ENCODE measurements around the gene CLK2.
"Not testable (repeated sequence)": the region's sequence is repeated elsewhere in the genome, so short reads cannot be mapped to it uniquely, and the experiment has no call there.

Gene CLK2

DNA sequence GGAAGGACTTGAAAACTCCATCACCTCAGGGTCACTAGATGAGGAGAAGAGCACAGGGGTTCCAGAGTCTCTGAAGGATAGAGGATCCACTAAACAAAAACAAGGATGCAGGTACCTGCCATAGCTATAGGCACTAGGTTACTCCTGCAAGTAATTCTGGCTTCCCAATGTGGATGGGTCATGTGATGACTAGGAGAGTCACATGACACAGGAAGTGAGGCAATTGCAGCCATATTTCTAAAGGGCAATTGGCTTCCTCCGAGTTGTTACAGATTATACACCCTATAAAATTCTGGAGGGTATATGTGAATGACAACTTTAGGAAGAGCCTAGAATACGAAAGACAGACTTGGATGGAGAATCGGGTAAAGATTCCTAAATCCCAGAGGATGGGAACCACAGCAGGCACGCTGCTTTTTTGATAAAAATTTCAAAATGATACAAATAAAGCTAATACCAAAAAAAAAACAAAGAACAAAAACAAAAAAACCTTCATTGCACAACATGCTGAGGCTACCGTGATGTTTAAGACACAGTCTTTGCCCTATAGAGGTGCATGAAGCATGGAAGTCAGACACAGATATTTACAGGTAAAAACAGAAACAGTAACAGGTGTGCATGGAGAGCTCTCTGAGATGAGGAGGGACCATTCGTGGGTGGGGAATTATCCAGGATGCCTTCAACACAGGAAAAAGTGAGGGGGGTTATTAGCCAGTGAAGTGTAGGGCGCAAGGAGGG is 54.3 kb downstream of the CLK2 start:
- peaks cover 12% of the 10 kb centered on the region for H3K36me3 Mint-ChIP-seq (ENCODE audit: low read depth)
- peak overlapping the region; percentile 70 to 76 (median 73) for H3K4me3 Mint-ChIP-seq
- H3K27me3 Mint-ChIP-seq (ENCODE audit: low read depth), result no peaks in the 10 kb centered on the region
- no peaks in the 10 kb centered on the region for H3K9me3 Mint-ChIP-seq
- no peak for TF ChIP-seq CTCF (IDR thresholded peaks at IDR 0.05; ENCODE audit: unreplicated experiment in 3 of 3)
- H3K4me1 Mint-ChIP-seq, result peaks cover 13% of the 10 kb centered on the region
- peak overlapping the region; percentile 67 to 94 (median 87) for H3K27ac Mint-ChIP-seq

GRCh38 chr1:155214702-155215101 is 58.6 kb downstream of the CLK2 start:
- not testable (repeated sequence) for H3K4me3 Mint-ChIP-seq; H3K27me3 Mint-ChIP-seq (ENCODE audit: low read depth); H3K27ac Mint-ChIP-seq; H3K9me3 Mint-ChIP-seq
- H3K4me1 Mint-ChIP-seq, result peaks cover 18% of the 10 kb centered on the region
- H3K36me3 Mint-ChIP-seq (ENCODE audit: low read depth), result peaks cover 12% of the 10 kb centered on the region

All from nephron (organoid).